ENCODE measurements around the gene LARGE1. TPM values are rescaled to one million over a fixed set of nuclear protein-coding genes. Genes with fewer than 3 reads are reported as not detected.

The LARGE1 gene
- total and polyA plus RNA-seq, 10 donors: 1.9 to 35.8 (median 22.8) TPM

GRCh38 chr22:33787645-33788456 is 132.4 kb downstream of the LARGE1 start:
- peaks cover 0 to 3% (median 0%) of the 10 kb centered on the region in 6 donors for H3K36me3 ChIP-seq

GRCh38 chr22:33786149-33786548 is 134.1 kb downstream of the LARGE1 start:
- intact Hi-C loops (cut with DNase I; ENCODE audit: low total_unique reads): no loop called here
- H3K27ac ChIP-seq: no peak overlapping the region
- no peak overlapping the region for H3K4me3 ChIP-seq
- peaks cover 0 to 3% (median 0%) of the 10 kb centered on the region in 6 donors for H3K36me3 ChIP-seq
- H3K27me3 ChIP-seq (replicated peaks in 1 of 7): no peaks in the 10 kb centered on the region
- DNase-seq: no peak
- H3K9me3 ChIP-seq: peaks cover 0 to 46% (median 36%) of the 10 kb centered on the region in 8 donors
- peaks cover 0 to 13% (median 9%) of the 10 kb centered on the region in 6 donors for H3K4me1 ChIP-seq
- TF ChIP-seq POLR2AphosphoS5 (IDR thresholded peaks at IDR 0.05): no peak

More at GRCh38 chr22:33787645-33788456, 132.4 kb downstream of the LARGE1 start:
- H3K27me3 ChIP-seq (replicated peaks in 1 of 7): no peaks in the 10 kb centered on the region
- DNase-seq: no peak
- 72 to 87% (median 78%) methylated on average over 4 of the region's 4 CpGs for WGBS, 5 donors
- H3K4me1 ChIP-seq: peaks cover 0 to 16% (median 9%) of the 10 kb centered on the region in 6 donors
- H3K4me3 ChIP-seq: no peak overlapping the region
- intact Hi-C loops (cut with DNase I; ENCODE audit: low total_unique reads): no loop called here
- H3K27ac ChIP-seq: no peak overlapping the region
- peaks cover 0 to 63% (median 41%) of the 10 kb centered on the region in 8 donors for H3K9me3 ChIP-seq
- TF ChIP-seq POLR2A (IDR thresholded peaks at IDR 0.05) (no peak), POLR2AphosphoS5 (IDR thresholded peaks at IDR 0.05) (no peak), CTCF (IDR thresholded peaks at IDR 0.05 in 8 of 11, conservative IDR thresholded peaks at IDR 0.05 in 3 of 11) (no peak)

GRCh38 chr22:33785283-33785968 is 134.8 kb downstream of the LARGE1 start:
- TF ChIP-seq POLR2A (IDR thresholded peaks at IDR 0.05) (no peak), CTCF (IDR thresholded peaks at IDR 0.05 in 8 of 11, conservative IDR thresholded peaks at IDR 0.05 in 3 of 11) (no peak), POLR2AphosphoS5 (IDR thresholded peaks at IDR 0.05) (no peak)
- H3K4me1 ChIP-seq: peaks cover 0 to 13% (median 9%) of the 10 kb centered on the region in 6 donors
- peaks cover 0 to 3% (median 0%) of the 10 kb centered on the region in 6 donors for H3K36me3 ChIP-seq
- peaks cover 0 to 40% (median 31%) of the 10 kb centered on the region in 8 donors for H3K9me3 ChIP-seq
- H3K27ac ChIP-seq: no peak overlapping the region
- no peak overlapping the region for H3K4me3 ChIP-seq
- no peak for DNase-seq
- intact Hi-C loops (cut with DNase I; ENCODE audit: low total_unique reads): no loop called here
- no peaks in the 10 kb centered on the region for H3K27me3 ChIP-seq (replicated peaks in 1 of 7)
- 60 to 80% (median 76%) methylated on average over 5 of the region's 5 CpGs for WGBS, 5 donors

GRCh38 chr22:33781411-33781810 is 138.9 kb downstream of the LARGE1 start:
- Histone ChIP-seq H3K9me3 (peaks cover 0 to 2% (median 0%) of the 10 kb centered on the region in 8 donors), H3K4me3 (no peak overlapping the region), H3K27me3 (replicated peaks in 1 of 7) (no peaks in the 10 kb centered on the region), H3K27ac (no peak overlapping the region), H3K4me1 (peaks cover 0 to 12% (median 9%) of the 10 kb centered on the region in 6 donors), H3K36me3 (no peaks in the 10 kb centered on the region)
- DNase-seq: no peak
- intact Hi-C loops (cut with DNase I; ENCODE audit: low total_unique reads): no loop called here
- 78 to 87% (median 81%) methylated on average over 5 of the region's 5 CpGs for WGBS, 5 donors
- TF ChIP-seq CTCF (IDR thresholded peaks at IDR 0.05 in 8 of 11, conservative IDR thresholded peaks at IDR 0.05 in 3 of 11) (no peak), POLR2AphosphoS5 (IDR thresholded peaks at IDR 0.05) (no peak), POLR2A (IDR thresholded peaks at IDR 0.05) (no peak)
